Keratinocyte (primary cell): ENCODE data around the gene NANOS2.

Source experiments
- CTCF ChIP-seq, 3 experiments: IDR thresholded peaks in 1 of 3; conservative IDR thresholded peaks in 1 of 3; optimal IDR thresholded peaks in 1 of 3; 2 replicates in 2 of 3; 3 replicates in 1 of 3; pipeline versions ENCODE3 to v1.5.1; 2011; ENCODE audit warnings: low read length in 3 of 3, mild to moderate bottlenecking in 3 of 3, moderate library complexity in 2 of 3, control low read depth in 1 of 3, inconsistent platforms in 1 of 3; ENCODE audit not compliant: insufficient read depth in 2 of 3; ENCODE audit errors: extremely low read depth in 1 of 3
- EZH2 ChIP-seq: IDR thresholded peaks from one replicate; pipeline ENCODE4 v1.6.1; 2012; ENCODE audit warnings: inconsistent platforms, mild to moderate bottlenecking, low read length, moderate library complexity

- no peak for TF ChIP-seq CTCF (optimal IDR thresholded peaks at IDR 0.05 in 1 of 3, IDR thresholded peaks at IDR 0.05 in 1 of 3, conservative IDR thresholded peaks at IDR 0.05 in 1 of 3; ENCODE audit: extremely low read depth in 1 of 3, insufficient read depth in 2 of 3, low read length in 3 of 3)
- TF ChIP-seq EZH2: no peak
Observed at GRCh38 chr19:45899919-45900589, 14.5 kb downstream of the NANOS2 start.
